Endothelial cell of hepatic sinusoid (primary cell): Measurements from ENCODE around the gene QRICH2.
"Not testable (repeated sequence)": the region's sequence is repeated elsewhere in the genome, so short reads cannot be mapped to it uniquely, and the experiment has no call there.

Experiments
- in situ Hi-C: cut with HindIII; loops from 2 replicates; pipeline ENCODE4 v1.10.0; 2017; ENCODE audit warnings: low sequenced_read_pairs

QRICH2 gene

DNA sequence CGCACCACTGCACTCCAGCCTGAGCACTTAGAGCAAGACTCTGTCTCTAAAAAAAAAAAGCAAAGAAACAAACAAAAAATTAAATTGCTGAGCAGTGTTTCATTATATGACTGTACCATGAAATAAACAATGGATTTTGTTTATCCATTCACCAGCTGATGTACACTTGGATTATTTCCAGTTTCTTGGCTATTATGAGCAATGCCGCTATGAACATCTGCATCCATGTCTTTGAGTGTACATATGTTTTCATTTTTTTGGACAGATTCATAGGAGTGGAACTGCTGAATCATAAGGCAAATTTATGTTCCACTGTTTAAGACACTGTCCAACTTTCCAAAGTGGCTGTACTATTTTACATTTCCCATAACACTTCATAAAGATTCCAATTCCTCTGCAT, 75.7 kb downstream of the QRICH2 start:
- in situ Hi-C loops = no loop called here

DNA sequence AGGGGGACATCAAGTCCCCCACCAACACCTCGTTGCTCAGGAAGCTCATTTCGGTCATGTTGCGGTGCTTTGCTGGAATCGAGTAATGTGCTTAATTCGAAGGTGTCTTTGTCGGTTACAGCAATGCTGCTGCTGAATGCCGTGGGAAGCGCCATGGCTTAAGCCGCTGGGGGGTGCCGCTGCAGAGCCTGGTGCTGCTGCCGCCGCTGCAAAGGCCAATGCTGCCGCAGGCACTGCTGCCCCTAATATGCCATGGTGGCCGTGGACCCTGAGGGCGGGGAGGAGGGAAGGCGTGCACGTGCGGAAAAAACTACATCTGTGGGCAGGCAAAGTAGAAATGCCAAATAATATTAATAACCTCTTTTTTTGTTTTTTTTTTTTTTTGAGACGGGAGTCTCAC, 81.3 kb downstream of the QRICH2 start:
- in situ Hi-C loops = not testable (repeated sequence)

DNA sequence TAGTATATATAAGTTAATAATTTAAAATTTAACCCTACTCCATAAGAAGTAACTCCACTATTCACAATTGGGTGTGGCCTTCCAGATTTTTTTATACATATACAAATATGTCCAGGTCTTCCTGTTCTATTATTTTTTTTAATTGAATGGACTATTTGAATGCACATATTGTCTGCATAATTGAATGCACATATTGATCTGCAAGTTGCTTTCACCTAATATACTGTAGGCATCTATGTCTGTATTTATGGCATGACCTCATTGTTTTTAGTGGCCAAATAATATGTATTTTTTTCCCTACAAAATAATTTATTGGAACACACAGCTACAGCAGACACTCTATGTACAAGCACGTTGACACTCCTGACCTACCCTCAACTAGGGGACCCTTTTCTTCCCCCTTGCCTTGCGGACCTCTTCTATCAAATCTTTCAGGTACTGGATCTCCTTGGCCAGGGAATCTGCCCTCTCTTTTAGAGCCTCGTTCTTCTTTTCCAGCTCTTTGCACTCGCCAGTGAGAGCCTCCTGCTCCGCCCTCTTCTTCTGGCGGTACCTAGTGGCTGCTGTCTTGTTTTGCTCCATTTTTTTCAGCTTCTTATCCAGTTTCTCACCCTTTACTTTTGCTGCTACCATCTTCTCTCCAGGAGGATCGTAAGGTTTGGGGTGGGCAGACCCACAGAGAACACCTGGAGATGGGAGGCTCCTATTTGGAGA, 82.5 kb downstream of the QRICH2 start:
- in situ Hi-C loops = not testable (repeated sequence)
